ENCODE measurements around the gene ATAD2B. TPM values are rescaled to one million over a fixed set of nuclear protein-coding genes. Genes with fewer than 3 reads are reported as not detected.

ATAD2B gene
- total RNA-seq, 1 donor from 2014 or later = 8.4 TPM

DNA sequence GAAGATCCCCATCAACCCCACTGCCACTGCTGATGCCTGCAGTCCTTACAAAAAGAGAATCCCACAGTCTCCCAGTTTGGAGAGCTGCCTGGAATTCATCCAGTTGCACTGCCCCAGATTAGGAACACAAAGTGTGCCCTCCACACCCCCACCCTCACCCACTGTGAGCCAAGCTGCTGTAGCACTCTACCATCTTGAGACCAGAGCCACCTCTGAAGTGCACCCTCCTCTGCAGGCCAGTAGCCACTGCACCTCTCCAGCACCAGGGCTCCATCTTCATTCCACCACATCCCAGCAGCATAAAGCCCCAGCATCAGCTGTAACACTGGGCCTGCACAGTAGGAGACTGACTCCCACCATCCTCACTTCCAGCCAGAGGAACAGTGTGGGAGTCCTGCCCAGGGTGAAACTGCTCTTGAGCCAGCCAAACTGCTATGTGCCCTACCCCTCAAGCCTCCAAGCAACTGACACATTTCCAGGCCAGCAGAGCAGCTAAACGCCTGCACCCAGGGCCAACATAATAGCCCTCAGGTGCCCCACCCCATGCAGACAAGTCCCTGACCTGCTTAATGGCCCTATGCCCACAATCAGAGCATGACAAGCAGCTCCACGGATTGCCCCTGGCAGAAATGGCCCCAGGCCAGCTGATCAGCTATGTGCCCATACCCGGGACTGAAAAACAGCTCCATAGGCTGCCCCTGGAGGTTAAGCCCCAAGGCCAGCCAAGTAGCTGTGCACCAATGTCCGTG lies 206.0 kb downstream of the ATAD2B start:
- TF ChIP-seq, protein P1, sequence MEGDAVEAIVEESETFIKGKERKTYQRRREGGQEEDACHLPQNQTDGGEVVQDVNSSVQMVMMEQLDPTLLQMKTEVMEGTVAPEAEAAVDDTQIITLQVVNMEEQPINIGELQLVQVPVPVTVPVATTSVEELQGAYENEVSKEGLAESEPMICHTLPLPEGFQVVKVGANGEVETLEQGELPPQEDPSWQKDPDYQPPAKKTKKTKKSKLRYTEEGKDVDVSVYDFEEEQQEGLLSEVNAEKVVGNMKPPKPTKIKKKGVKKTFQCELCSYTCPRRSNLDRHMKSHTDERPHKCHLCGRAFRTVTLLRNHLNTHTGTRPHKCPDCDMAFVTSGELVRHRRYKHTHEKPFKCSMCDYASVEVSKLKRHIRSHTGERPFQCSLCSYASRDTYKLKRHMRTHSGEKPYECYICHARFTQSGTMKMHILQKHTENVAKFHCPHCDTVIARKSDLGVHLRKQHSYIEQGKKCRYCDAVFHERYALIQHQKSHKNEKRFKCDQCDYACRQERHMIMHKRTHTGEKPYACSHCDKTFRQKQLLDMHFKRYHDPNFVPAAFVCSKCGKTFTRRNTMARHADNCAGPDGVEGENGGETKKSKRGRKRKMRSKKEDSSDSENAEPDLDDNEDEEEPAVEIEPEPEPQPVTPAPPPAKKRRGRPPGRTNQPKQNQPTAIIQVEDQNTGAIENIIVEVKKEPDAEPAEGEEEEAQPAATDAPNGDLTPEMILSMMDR (IDR thresholded peaks at IDR 0.05) = no peak
- H3K4me3 ChIP-seq = no peak overlapping the region
- H3K27ac ChIP-seq = no peak overlapping the region
- H3K27me3 ChIP-seq = no peaks in the 10 kb centered on the region
- H3K9me3 ChIP-seq = peaks cover 5 to 28% of the 10 kb centered on the region in 2 donors
- intact Hi-C loops (cut with DNase I) = no loop called here
- H3K36me3 ChIP-seq = peaks cover 6 to 16% of the 10 kb centered on the region in 2 donors
- no peaks in the 10 kb centered on the region for H3K4me1 ChIP-seq
- no peak for DNase-seq (ENCODE audit: low spot score in 2 of 2)

DNA sequence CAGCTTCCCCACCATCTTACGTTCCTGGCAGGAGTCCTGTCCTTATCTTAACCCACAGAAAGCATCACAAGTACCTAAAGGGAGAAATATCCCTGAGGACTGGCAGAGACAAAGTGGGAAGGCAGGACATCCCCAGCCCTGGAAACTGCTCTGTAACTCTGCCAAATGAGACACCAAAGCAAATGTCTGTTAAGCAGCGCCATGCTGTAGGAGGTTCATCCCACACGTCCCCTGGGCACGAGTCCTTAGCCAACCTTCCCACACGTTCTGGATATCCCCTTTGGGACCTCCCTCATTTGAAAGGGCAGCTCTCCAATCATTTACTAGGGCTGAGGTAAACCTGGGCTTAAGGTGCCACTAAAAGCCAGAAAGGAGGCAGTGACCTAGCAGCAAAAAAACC lies 207.2 kb downstream of the ATAD2B start:
- no peak for DNase-seq (ENCODE audit: low spot score in 2 of 2)
- Histone ChIP-seq H3K27me3 (no peaks in the 10 kb centered on the region), H3K27ac (no peak overlapping the region), H3K4me1 (no peaks in the 10 kb centered on the region), H3K4me3 (no peak overlapping the region), H3K9me3 (peaks cover 0 to 21% of the 10 kb centered on the region in 2 donors), H3K36me3 (peaks cover 4 to 7% of the 10 kb centered on the region in 2 donors)
- intact Hi-C loops (cut with DNase I) = no loop called here
- TF ChIP-seq, protein P1 (IDR thresholded peaks at IDR 0.05) = no peak

DNA sequence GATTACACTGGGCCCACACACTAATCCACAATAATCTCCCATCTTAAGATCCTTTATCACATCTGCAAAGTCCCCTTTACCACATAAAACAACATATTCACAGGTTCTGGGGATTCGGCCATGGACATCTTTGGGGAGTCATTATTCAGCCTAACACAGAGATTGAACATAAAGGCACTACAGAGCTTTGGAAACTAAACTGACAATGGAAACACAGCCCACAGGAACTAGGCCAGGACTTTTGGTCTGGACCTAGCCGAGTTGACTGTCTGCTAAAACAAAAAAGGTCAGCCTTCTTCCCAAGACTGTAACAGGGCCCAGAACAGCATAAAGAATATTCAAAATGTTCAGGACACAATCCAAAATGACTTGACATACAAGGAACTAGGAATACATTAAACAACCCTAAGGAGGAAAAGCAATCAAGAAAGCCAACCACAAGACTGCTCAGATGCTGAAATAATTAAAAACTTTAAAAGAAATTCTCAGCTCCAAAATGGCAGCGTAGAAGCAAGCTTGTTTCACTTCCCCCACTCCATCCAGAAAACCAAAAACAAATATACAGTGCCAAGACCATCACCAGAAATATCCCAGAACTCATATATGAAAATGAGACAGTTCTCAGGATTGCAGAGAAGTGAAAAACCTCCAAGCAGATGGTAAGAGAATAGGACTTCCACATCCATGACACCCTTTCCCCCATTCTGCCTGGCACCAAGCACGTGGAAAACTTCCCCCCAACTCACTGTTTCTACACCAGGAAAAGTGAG lies 207.8 kb downstream of the ATAD2B start:
- Histone ChIP-seq H3K9me3 (peaks cover 0 to 17% of the 10 kb centered on the region in 2 donors), H3K27ac (no peak overlapping the region), H3K36me3 (peaks cover 4 to 7% of the 10 kb centered on the region in 2 donors), H3K4me3 (no peak overlapping the region), H3K4me1 (no peaks in the 10 kb centered on the region), H3K27me3 (no peaks in the 10 kb centered on the region)
- TF ChIP-seq, protein P1 (IDR thresholded peaks at IDR 0.05) = no peak
- intact Hi-C loops (cut with DNase I) = no loop called here
- DNase-seq (ENCODE audit: low spot score in 2 of 2) = no peak

DNA sequence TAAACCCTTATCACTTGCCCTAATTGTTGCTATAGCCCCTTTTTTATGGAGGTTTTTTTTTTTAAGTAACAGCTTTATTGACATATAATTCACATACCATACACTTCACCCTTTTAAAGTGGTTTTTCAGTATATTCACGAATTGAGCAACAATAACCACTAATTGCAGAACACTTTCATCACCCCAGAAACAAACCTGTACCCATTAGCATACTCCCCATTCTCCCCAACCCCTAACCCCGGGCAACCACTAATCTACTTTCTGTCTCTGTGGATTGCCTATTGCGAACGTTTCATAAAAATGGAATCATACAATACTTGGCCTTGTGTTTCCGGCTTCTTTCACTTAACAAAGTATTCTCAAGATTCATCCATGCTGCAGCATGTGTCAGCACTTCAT lies 213.6 kb downstream of the ATAD2B start:
- H3K27me3 ChIP-seq = no peaks in the 10 kb centered on the region
- H3K4me1 ChIP-seq = no peaks in the 10 kb centered on the region
- H3K9me3 ChIP-seq = no peaks in the 10 kb centered on the region
- H3K4me3 ChIP-seq = no peak overlapping the region
- no peak for DNase-seq (ENCODE audit: low spot score in 2 of 2)
- TF ChIP-seq, protein P1 (IDR thresholded peaks at IDR 0.05) = no peak
- H3K27ac ChIP-seq = no peak overlapping the region
- H3K36me3 ChIP-seq = peaks cover 9 to 11% of the 10 kb centered on the region in 2 donors
- intact Hi-C loops (cut with DNase I) = no loop called here

DNA sequence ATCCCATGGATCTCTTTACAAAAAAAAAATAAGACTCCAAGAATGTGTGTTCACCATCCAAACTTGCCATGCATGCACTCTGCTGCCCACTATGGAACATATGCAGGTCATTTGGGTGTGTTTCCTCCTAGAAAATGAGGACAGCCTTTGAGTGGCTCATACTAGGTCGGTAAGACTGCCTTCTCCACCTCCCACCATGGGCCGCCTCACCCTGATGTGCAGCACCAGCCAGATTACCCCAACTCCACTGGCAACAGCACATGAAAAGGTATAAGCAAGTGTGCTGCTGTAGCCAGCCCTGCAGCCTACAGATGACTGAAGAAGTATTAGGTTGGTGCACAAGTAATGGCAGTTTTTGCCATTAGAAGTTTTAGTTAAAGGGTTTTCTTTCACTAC lies 214.2 kb downstream of the ATAD2B start:
- no peaks in the 10 kb centered on the region for H3K27me3 ChIP-seq
- H3K9me3 ChIP-seq = no peaks in the 10 kb centered on the region
- peaks cover 11 to 13% of the 10 kb centered on the region in 2 donors for H3K36me3 ChIP-seq
- TF ChIP-seq, protein P1 (IDR thresholded peaks at IDR 0.05) = no peak
- no peak overlapping the region for H3K4me3 ChIP-seq
- no peak for DNase-seq (ENCODE audit: low spot score in 2 of 2)
- H3K4me1 ChIP-seq = no peaks in the 10 kb centered on the region
- intact Hi-C loops (cut with DNase I) = no loop called here
- no peak overlapping the region for H3K27ac ChIP-seq

Data from ascending aorta (tissue), 2 donors.